ENCODE results near the gene ACAT1.

DNA sequence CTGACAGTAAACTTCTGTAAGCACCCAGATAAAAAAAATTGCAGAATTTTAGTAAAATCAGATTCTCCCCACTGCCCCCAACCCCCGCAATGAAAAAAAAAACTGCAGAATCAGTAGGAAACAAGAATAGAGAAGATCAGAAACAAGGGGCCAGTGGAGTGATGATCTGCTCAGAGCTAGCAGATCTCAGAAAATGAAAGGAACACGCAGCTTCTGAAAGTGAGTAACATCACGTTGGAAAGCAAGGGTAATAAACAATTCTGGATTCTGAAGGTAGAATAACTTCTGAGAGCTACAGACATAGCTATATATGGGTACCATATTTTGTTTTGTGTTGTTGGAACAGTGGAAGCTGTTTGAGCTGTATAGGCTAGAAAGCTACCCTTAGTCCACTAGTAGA is 23.2 kb downstream of the ACAT1 start:
- TF ChIP-seq, protein P1, sequence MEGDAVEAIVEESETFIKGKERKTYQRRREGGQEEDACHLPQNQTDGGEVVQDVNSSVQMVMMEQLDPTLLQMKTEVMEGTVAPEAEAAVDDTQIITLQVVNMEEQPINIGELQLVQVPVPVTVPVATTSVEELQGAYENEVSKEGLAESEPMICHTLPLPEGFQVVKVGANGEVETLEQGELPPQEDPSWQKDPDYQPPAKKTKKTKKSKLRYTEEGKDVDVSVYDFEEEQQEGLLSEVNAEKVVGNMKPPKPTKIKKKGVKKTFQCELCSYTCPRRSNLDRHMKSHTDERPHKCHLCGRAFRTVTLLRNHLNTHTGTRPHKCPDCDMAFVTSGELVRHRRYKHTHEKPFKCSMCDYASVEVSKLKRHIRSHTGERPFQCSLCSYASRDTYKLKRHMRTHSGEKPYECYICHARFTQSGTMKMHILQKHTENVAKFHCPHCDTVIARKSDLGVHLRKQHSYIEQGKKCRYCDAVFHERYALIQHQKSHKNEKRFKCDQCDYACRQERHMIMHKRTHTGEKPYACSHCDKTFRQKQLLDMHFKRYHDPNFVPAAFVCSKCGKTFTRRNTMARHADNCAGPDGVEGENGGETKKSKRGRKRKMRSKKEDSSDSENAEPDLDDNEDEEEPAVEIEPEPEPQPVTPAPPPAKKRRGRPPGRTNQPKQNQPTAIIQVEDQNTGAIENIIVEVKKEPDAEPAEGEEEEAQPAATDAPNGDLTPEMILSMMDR (conservative IDR thresholded peaks at IDR 0.05): no peak
- no peak for TF ChIP-seq ZFX (IDR thresholded peaks at IDR 0.05)

Measured in C4-2B (cell line).